K562 (cell line): Measurements from ENCODE around the gene SERPINB5. TPM values are rescaled to one million over a fixed set of nuclear protein-coding genes. Genes with fewer than 3 reads are reported as not detected.

ENCODE experiments used
- COPS2 ChIP-seq: fragments of 450-650 bp; conservative IDR thresholded peaks from 2 replicates; pipeline ENCODE4 v1.6.1; 2016; ENCODE audit warnings: mild to moderate bottlenecking, moderate library complexity
- KLF10 ChIP-seq: fragments of 250-450 bp; sonication (Bioruptor Pico); IDR thresholded peaks from 2 replicates; pipeline ENCODE4 v1.6.1; 2021; ENCODE audit warnings: matching md5 sums
- NFRKB ChIP-seq: fragments of 450-650 bp; IDR thresholded peaks from 2 replicates; pipeline ENCODE4 v1.6.1; 2016; ENCODE audit warnings: low read depth
- NR4A1 ChIP-seq, 2 experiments: fragments of 250-450 bp in 1 of 2; fragments of 450-650 bp in 1 of 2; sonication (Bioruptor Pico) in 1 of 2; IDR thresholded peaks; 2 replicates each; pipeline versions ENCODE4 v1.4.0 to v1.6.1; 2016 to 2020; ENCODE audit warnings: mild to moderate bottlenecking in 2 of 2, missing compliant biosample characterization in 1 of 2, missing genetic modification characterization in 1 of 2, moderate library complexity in 1 of 2
- STAT5B ChIP-seq: fragments of 250-450 bp; sonication (Bioruptor Pico); IDR thresholded peaks from 2 replicates; pipeline ENCODE4 v1.8.0; 2021; ENCODE audit warnings: mild to moderate bottlenecking, inconsistent platforms
- XRCC3 ChIP-seq: fragments of 450-650 bp; IDR thresholded peaks from 2 replicates; pipeline ENCODE4 v1.6.1; 2017; ENCODE audit warnings: mild to moderate bottlenecking, moderate library complexity
- ZNF212 ChIP-seq: fragments of 450-650 bp; formaldehyde crosslinking; IDR thresholded peaks from 2 replicates; pipeline ENCODE4 v1.4.0; 2020; ENCODE audit warnings: mild to moderate bottlenecking
- polyA plus RNA-seq, 8 experiments: library from polyadenylated mRNA; depleted of rRNA in 4 of 8; stranded (reverse) in 5 of 8; unstranded in 3 of 8; fragments of >200 nt; fragmentation: Nextera tagmentation in 2 of 8; fragmentation: Illumina TruSeq in 1 of 8; extraction: Ambion mirVana in 2 of 8; extraction: Trizol in 1 of 8; gene quantifications; 2 replicates each; pipeline versions ENCODE4 v1.2.1 to v1.2.3, GENCODE V29; 2011 to 2014; ENCODE audit warnings: inconsistent platforms in 1 of 8, missing spikeins in 1 of 8
- total RNA-seq, 7 experiments: library from RNA; depleted of rRNA in 6 of 7; stranded (reverse); fragments of >200 nt in 6 of 7; fragmentation: Illumina TruSeq in 2 of 7; extraction: Trizol in 2 of 7; gene quantifications; 2 replicates each; pipeline versions ENCODE4 v1.2.1 to v1.2.3, GENCODE V29; 2011 to 2021; ENCODE audit warnings: low replicate concordance in 1 of 7
- TF ChIP-seq, protein P1 (sequence below), 2 experiments: fragments of 450-650 bp in 1 of 2; sonication (generic) in 1 of 2; formaldehyde crosslinking in 1 of 2; IDR thresholded peaks; 2 replicates each; pipeline versions ENCODE4 v1.7.1 to v1.9.0; 2016 to 2022; ENCODE audit warnings: inconsistent platforms in 1 of 2, mild to moderate bottlenecking in 1 of 2, missing genetic modification reagents in 1 of 2

Gene SERPINB5
- total and polyA plus RNA-seq, 9 of the 15 experiments (the other 6 are each of a cell fraction or from before 2014, with no cell fraction given): 0.05 to 1.4 (median 0.49) TPM; not detected in 1

DNA sequence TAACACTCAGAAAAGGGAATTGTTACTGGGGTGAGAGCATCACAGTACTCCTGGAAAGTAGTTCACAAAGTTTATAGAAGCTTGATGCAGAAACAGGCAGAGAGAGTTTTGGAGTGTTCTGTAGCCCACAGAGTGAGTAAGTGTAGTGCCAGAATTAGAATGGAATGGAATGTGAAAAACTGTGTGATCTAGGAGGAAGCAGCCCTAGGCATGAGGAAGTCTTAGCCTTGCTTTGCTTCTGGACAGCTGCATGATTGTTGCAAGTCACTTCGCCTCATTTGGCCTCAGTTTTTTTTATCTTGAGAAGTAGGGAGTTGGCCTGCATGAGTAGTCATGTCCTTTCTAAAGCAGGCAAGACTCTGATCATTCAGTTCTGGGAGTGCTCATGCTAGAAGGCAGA is 76.3 kb downstream of the SERPINB5 start (continued):
- TF ChIP-seq, protein P1, sequence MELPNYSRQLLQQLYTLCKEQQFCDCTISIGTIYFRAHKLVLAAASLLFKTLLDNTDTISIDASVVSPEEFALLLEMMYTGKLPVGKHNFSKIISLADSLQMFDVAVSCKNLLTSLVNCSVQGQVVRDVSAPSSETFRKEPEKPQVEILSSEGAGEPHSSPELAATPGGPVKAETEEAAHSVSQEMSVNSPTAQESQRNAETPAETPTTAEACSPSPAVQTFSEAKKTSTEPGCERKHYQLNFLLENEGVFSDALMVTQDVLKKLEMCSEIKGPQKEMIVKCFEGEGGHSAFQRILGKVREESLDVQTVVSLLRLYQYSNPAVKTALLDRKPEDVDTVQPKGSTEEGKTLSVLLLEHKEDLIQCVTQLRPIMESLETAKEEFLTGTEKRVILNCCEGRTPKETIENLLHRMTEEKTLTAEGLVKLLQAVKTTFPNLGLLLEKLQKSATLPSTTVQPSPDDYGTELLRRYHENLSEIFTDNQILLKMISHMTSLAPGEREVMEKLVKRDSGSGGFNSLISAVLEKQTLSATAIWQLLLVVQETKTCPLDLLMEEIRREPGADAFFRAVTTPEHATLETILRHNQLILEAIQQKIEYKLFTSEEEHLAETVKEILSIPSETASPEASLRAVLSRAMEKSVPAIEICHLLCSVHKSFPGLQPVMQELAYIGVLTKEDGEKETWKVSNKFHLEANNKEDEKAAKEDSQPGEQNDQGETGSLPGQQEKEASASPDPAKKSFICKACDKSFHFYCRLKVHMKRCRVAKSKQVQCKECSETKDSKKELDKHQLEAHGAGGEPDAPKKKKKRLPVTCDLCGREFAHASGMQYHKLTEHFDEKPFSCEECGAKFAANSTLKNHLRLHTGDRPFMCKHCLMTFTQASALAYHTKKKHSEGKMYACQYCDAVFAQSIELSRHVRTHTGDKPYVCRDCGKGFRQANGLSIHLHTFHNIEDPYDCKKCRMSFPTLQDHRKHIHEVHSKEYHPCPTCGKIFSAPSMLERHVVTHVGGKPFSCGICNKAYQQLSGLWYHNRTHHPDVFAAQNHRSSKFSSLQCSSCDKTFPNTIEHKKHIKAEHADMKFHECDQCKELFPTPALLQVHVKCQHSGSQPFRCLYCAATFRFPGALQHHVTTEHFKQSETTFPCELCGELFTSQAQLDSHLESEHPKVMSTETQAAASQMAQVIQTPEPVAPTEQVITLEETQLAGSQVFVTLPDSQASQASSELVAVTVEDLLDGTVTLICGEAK (IDR thresholded peaks at IDR 0.05): no peak
- TF ChIP-seq, protein P1 (CRISPR knock-in tag; IDR thresholded peaks at IDR 0.05): no peak
- no peak for TF ChIP-seq KLF10 (CRISPR knock-in tag)
- TF ChIP-seq COPS2: no peak
- no peak for TF ChIP-seq STAT5B (CRISPR knock-in tag)
- TF ChIP-seq ZNF212 (CRISPR knock-in tag): no peak
- TF ChIP-seq NR4A1 (CRISPR knock-in tag; IDR thresholded peaks at IDR 0.05): no peak
- TF ChIP-seq NR4A1 (tag; IDR thresholded peaks at IDR 0.05): no peak
- TF ChIP-seq XRCC3: no peak
- TF ChIP-seq NFRKB: no peak

Other genes with a start within 250 kb of the SERPINB5 start
Only the 7 nearest of the 8 such genes appear.
- gene BCL2, start 157.2 kb upstream of the SERPINB5 start, total RNA-seq (2014; rRNA removed): 0.50 and 0.65 TPM in 2 replicates
- gene BCL2, start 157.2 kb upstream of the SERPINB5 start, total RNA-seq (2014; rRNA removed; fragmentation: Illumina TruSeq; extraction: Trizol): 0.80 and 0.91 TPM in 2 replicates
- gene BCL2, start 157.2 kb upstream of the SERPINB5 start, total RNA-seq (2015; rRNA removed; fragmentation: Illumina TruSeq; extraction: Trizol): 0.76 and 0.98 TPM in 2 replicates
- 1.1 and 1.2 TPM in 2 replicates for gene BCL2, start 157.2 kb upstream of the SERPINB5 start, total RNA-seq (2021)
- gene BCL2, start 157.2 kb upstream of the SERPINB5 start, polyA plus RNA-seq (2011; rRNA removed): 0.43 and 0.78 TPM in 2 replicates
- 0.65 and 0.72 TPM in 2 replicates for gene BCL2, start 157.2 kb upstream of the SERPINB5 start, polyA plus RNA-seq (2014; fragmentation: Illumina TruSeq; extraction: Trizol)
- under 1 TPM; 0.10 to 0.18 TPM for gene BCL2, start 157.2 kb upstream of the SERPINB5 start, polyA plus RNA-seq (2014; fragmentation: Nextera tagmentation; extraction: Ambion mirVana)
- gene BCL2, start 157.2 kb upstream of the SERPINB5 start, polyA plus RNA-seq (2014; rRNA removed): 0.23 and 0.62 TPM in 2 replicates
- 11.3 and 12.4 TPM in 2 replicates for gene KDSR, start 109.8 kb upstream of the SERPINB5 start, total RNA-seq (2014; rRNA removed)
- 12.6 and 13.5 TPM in 2 replicates for gene KDSR, start 109.8 kb upstream of the SERPINB5 start, total RNA-seq (2014; rRNA removed; fragmentation: Illumina TruSeq; extraction: Trizol)
- gene KDSR, start 109.8 kb upstream of the SERPINB5 start, total RNA-seq (2015; rRNA removed; fragmentation: Illumina TruSeq; extraction: Trizol): 7.3 and 8.3 TPM in 2 replicates
- gene KDSR, start 109.8 kb upstream of the SERPINB5 start, total RNA-seq (2021): 19.8 and 24.7 TPM in 2 replicates
- gene KDSR, start 109.8 kb upstream of the SERPINB5 start, polyA plus RNA-seq (2011; rRNA removed): 10.9 and 17.7 TPM in 2 replicates
- 15.5 and 15.8 TPM in 2 replicates for gene KDSR, start 109.8 kb upstream of the SERPINB5 start, polyA plus RNA-seq (2014; fragmentation: Illumina TruSeq; extraction: Trizol)
- gene KDSR, start 109.8 kb upstream of the SERPINB5 start, polyA plus RNA-seq (2014; fragmentation: Nextera tagmentation; extraction: Ambion mirVana): 1 to 10 TPM; 4.0 to 5.3 TPM
- 10.8 TPM in 2 replicates for gene KDSR, start 109.8 kb upstream of the SERPINB5 start, polyA plus RNA-seq (2014; rRNA removed)
- 7.3 and 8.6 TPM in 2 replicates for gene VPS4B, start 54.5 kb upstream of the SERPINB5 start, total RNA-seq (2014; rRNA removed)
- gene VPS4B, start 54.5 kb upstream of the SERPINB5 start, total RNA-seq (2014; rRNA removed; fragmentation: Illumina TruSeq; extraction: Trizol): 12.7 and 13.8 TPM in 2 replicates
- gene VPS4B, start 54.5 kb upstream of the SERPINB5 start, total RNA-seq (2015; rRNA removed; fragmentation: Illumina TruSeq; extraction: Trizol): 14.9 and 16.4 TPM in 2 replicates
- gene VPS4B, start 54.5 kb upstream of the SERPINB5 start, total RNA-seq (2021): 14.3 and 14.7 TPM in 2 replicates
- 7.2 and 8.0 TPM in 2 replicates for gene VPS4B, start 54.5 kb upstream of the SERPINB5 start, polyA plus RNA-seq (2011; rRNA removed)
- 8.8 and 10.1 TPM in 2 replicates for gene VPS4B, start 54.5 kb upstream of the SERPINB5 start, polyA plus RNA-seq (2014; fragmentation: Illumina TruSeq; extraction: Trizol)
- 10 to 100 TPM; 10.4 to 10.8 TPM for gene VPS4B, start 54.5 kb upstream of the SERPINB5 start, polyA plus RNA-seq (2014; fragmentation: Nextera tagmentation; extraction: Ambion mirVana)
- gene VPS4B, start 54.5 kb upstream of the SERPINB5 start, polyA plus RNA-seq (2014; rRNA removed): 7.6 and 10.0 TPM in 2 replicates
- not detected in 2 replicates for gene SERPINB12, start 65.4 kb downstream of the SERPINB5 start, total RNA-seq (2014; rRNA removed)
- gene SERPINB12, start 65.4 kb downstream of the SERPINB5 start, total RNA-seq (2014; rRNA removed; fragmentation: Illumina TruSeq; extraction: Trizol): not detected in 2 replicates
- not detected in 2 replicates for gene SERPINB12, start 65.4 kb downstream of the SERPINB5 start, total RNA-seq (2015; rRNA removed; fragmentation: Illumina TruSeq; extraction: Trizol)
- not detected in 2 replicates for gene SERPINB12, start 65.4 kb downstream of the SERPINB5 start, total RNA-seq (2021)
- not detected in 2 replicates for gene SERPINB12, start 65.4 kb downstream of the SERPINB5 start, polyA plus RNA-seq (2011; rRNA removed)
- gene SERPINB12, start 65.4 kb downstream of the SERPINB5 start, polyA plus RNA-seq (2014; fragmentation: Illumina TruSeq; extraction: Trizol): not detected in 2 replicates
- not detected for gene SERPINB12, start 65.4 kb downstream of the SERPINB5 start, polyA plus RNA-seq (2014; fragmentation: Nextera tagmentation; extraction: Ambion mirVana)
- not detected in 2 replicates for gene SERPINB12, start 65.4 kb downstream of the SERPINB5 start, polyA plus RNA-seq (2014; rRNA removed)
- gene SERPINB13, start 110.4 kb downstream of the SERPINB5 start, total RNA-seq (2014; rRNA removed): not detected in 2 replicates
- gene SERPINB13, start 110.4 kb downstream of the SERPINB5 start, total RNA-seq (2014; rRNA removed; fragmentation: Illumina TruSeq; extraction: Trizol): not detected in 2 replicates
- gene SERPINB13, start 110.4 kb downstream of the SERPINB5 start, total RNA-seq (2015; rRNA removed; fragmentation: Illumina TruSeq; extraction: Trizol): not detected in 2 replicates
- gene SERPINB13, start 110.4 kb downstream of the SERPINB5 start, total RNA-seq (2021): not detected in 2 replicates
- not detected in 2 replicates for gene SERPINB13, start 110.4 kb downstream of the SERPINB5 start, polyA plus RNA-seq (2011; rRNA removed)
- gene SERPINB13, start 110.4 kb downstream of the SERPINB5 start, polyA plus RNA-seq (2014; fragmentation: Illumina TruSeq; extraction: Trizol): not detected in 2 replicates
- gene SERPINB13, start 110.4 kb downstream of the SERPINB5 start, polyA plus RNA-seq (2014; fragmentation: Nextera tagmentation; extraction: Ambion mirVana): not detected
- not detected in 2 replicates for gene SERPINB13, start 110.4 kb downstream of the SERPINB5 start, polyA plus RNA-seq (2014; rRNA removed)
- gene SERPINB4, start 167.3 kb downstream of the SERPINB5 start, total RNA-seq (2014; rRNA removed): not detected in 2 replicates
- not detected in 2 replicates for gene SERPINB4, start 167.3 kb downstream of the SERPINB5 start, total RNA-seq (2014; rRNA removed; fragmentation: Illumina TruSeq; extraction: Trizol)
- gene SERPINB4, start 167.3 kb downstream of the SERPINB5 start, total RNA-seq (2015; rRNA removed; fragmentation: Illumina TruSeq; extraction: Trizol): not detected in 2 replicates
- not detected in 2 replicates for gene SERPINB4, start 167.3 kb downstream of the SERPINB5 start, total RNA-seq (2021)
- not detected in 2 replicates for gene SERPINB4, start 167.3 kb downstream of the SERPINB5 start, polyA plus RNA-seq (2011; rRNA removed)
- gene SERPINB4, start 167.3 kb downstream of the SERPINB5 start, polyA plus RNA-seq (2014; fragmentation: Illumina TruSeq; extraction: Trizol): not detected in 2 replicates
- not detected for gene SERPINB4, start 167.3 kb downstream of the SERPINB5 start, polyA plus RNA-seq (2014; fragmentation: Nextera tagmentation; extraction: Ambion mirVana)
- gene SERPINB4, start 167.3 kb downstream of the SERPINB5 start, polyA plus RNA-seq (2014; rRNA removed): not detected in 2 replicates
- not detected in 2 replicates for gene SERPINB3, start 184.9 kb downstream of the SERPINB5 start, total RNA-seq (2014; rRNA removed)
- not detected in 2 replicates for gene SERPINB3, start 184.9 kb downstream of the SERPINB5 start, total RNA-seq (2014; rRNA removed; fragmentation: Illumina TruSeq; extraction: Trizol)
- gene SERPINB3, start 184.9 kb downstream of the SERPINB5 start, total RNA-seq (2015; rRNA removed; fragmentation: Illumina TruSeq; extraction: Trizol): not detected in 2 replicates
- not detected in 2 replicates for gene SERPINB3, start 184.9 kb downstream of the SERPINB5 start, total RNA-seq (2021)
- not detected in 2 replicates for gene SERPINB3, start 184.9 kb downstream of the SERPINB5 start, polyA plus RNA-seq (2011; rRNA removed)
- not detected in 2 replicates for gene SERPINB3, start 184.9 kb downstream of the SERPINB5 start, polyA plus RNA-seq (2014; fragmentation: Illumina TruSeq; extraction: Trizol)
- not detected for gene SERPINB3, start 184.9 kb downstream of the SERPINB5 start, polyA plus RNA-seq (2014; fragmentation: Nextera tagmentation; extraction: Ambion mirVana)
- not detected in 2 replicates for gene SERPINB3, start 184.9 kb downstream of the SERPINB5 start, polyA plus RNA-seq (2014; rRNA removed)